M059J (cell line): ENCODE data around the gene AMOTL1. TPM values are rescaled to one million over a fixed set of nuclear protein-coding genes. Genes with fewer than 3 reads are reported as not detected.
"Not testable (repeated sequence)": the region's sequence is repeated elsewhere in the genome, so short reads cannot be mapped to it uniquely, and the experiment has no call there.

Experiments
- DNase-seq: peaks from one replicate; pipeline ENCODE4 v3.0.0-alpha.2; 2012; ENCODE audit warnings: low read depth
- total RNA-seq: library from RNA; depleted of rRNA; stranded (reverse); fragments of >200 nt; shearing (Covaris generic); gene quantifications from 2 replicates; pipeline ENCODE4 v1.2.3, GENCODE V29; 2014

Gene AMOTL1
- total RNA-seq, 1 experiment from 2014 or later, result 18.9 TPM

DNA sequence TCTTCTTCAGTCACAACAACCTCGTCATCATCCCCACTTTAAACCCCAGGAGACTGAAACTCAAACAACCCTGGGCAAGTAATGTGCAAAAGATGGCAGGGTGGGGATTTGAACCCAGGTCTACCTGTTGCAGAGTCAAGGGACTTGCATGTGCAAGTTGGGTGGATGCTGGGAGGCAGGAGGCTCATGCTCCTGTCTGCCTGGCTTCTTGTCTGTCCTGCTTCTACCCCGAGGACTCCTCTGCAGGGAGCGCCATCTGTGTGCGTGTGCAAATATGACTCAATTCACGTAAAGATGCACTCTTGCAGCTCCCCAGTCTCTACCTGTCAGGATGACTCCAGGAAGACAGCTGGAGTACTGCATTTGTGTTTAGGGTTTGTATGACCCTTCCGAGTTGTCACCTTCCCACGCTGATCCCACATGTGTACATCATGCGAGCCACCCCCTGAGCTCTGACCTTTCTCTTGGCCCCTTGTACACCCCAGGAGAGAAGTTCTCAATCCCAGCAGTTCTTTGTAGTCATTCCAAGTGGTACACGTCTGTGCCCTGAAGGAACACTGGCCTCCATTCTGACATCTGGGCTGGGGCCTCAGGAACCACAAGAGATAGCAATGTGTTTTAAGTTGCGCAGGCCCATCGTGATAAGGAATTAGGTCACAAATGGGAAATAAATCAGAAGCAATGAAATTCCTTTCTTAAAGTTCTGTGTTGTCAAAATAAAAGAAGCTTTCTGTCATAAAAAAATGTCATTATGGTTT lies 109.5 kb downstream of the AMOTL1 start:
- DNase-seq, result no peak

DNA sequence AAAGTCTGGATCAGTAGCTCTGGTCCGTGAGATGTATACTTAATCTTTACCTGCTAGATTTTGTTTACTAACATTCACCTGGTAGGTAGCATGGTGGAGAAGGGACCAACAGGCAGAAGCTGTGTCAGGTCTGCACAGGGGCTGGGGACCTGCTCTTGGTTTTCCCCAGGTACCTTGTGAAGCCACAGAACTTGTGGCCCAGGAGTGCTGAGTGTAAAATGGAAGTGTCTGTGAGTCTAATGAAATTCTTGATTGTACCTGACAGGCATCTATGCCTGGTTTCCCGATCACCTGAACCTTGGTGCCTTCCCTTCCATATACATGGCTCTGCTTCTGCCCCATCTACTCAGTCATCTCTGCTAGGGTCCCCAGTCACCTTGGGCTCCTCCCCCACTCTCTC lies 110.8 kb downstream of the AMOTL1 start:
- DNase-seq, result no peak

DNA sequence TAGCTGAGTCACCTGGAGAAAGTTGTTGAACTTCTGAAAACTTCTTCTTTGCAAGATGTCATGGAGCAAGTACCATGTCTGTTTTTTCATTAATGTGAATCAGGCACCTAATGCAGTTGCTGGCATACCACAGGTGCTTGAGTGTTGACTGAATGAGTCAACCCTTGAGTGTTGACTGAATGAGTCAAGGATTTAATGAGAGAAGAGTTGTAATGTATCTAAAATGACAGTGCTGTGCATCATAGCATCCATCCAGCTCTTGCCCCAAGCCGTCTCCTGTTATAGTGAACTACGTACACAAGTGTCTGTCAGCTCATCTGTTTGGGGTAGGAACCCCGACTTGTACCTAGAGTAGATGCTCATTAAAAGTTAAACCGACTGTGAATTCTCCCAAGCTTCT lies 112.1 kb downstream of the AMOTL1 start:
- DNase-seq, result peak; percentile 66

DNA sequence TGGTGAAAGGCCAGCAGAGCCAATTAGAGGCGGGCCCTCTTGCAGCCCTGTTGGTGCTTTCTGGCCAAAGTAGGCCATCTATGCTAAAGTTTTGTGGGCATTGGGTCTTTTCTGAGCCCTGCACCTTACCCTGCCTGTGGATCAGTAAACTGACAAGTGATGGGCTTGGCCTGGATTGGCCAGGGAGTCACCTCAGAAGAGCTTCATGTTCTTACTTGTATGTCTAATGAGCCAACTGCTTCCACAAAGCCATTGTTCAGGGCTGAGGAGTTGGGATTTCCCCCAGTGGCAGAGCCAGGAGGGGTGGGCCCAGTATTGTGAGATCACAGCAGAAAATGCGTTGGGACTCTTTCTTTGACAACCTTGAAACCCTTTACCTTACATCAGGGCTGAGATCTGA lies 114.8 kb downstream of the AMOTL1 start:
- DNase-seq, result no peak

DNA sequence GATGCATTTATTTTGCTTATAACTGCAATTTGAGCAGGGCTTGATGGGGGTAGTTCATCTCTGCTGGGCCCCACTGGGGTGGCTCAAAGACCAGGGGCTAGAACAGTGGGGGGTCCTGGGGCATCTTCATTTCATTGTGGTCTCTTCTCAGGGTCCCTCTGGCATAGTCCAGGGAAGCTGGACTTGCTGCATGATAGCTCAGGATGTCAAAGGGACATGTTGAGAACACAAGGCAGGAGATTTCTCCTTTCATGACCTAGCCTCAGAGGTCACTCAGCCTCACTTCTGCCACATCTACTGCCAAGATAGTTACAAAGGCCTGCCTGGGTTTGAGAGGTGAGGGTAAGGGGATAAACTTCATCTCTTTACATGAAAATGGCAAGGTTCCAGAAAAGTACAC lies 115.7 kb downstream of the AMOTL1 start:
- no peak for DNase-seq

DNA sequence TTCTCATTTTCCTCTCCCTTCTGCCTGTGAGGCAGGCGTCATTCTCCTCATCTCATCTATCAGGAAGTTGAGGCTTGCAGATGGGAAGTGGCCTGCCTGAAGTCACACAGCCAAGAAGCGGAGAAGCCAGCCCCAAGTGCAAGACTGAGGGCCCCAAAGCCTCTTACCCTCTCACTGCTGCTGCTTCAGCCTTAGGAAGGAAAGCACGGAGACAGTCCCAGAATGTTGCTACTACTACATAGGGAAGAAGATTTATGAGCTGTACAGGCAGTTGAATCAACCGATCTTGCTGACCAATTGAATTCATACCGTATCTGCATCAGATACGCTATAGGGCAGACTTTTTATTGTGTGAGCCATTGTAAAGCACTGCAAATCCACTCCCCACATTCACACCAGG lies 116.2 kb downstream of the AMOTL1 start:
- no peak for DNase-seq

DNA sequence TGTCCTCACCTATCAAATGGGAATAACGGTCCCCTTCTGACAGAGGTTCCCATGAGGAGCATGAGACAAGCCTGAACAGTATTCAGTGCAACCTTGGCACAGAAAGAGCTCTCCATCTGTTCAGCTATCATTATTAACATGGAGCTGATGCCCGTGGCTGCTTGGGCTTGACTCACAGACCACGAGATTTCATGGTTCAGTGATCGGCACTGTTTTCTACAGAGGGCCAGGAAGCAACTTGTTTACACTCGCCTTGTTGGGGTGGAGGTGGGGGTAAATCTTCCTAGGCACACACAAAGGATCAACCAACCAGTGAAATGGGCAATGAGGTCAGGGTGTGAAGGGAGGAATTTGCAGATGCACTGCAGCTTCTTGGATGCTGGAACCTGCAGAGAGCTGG lies 117.0 kb downstream of the AMOTL1 start:
- DNase-seq, result peak; percentile 96

DNA sequence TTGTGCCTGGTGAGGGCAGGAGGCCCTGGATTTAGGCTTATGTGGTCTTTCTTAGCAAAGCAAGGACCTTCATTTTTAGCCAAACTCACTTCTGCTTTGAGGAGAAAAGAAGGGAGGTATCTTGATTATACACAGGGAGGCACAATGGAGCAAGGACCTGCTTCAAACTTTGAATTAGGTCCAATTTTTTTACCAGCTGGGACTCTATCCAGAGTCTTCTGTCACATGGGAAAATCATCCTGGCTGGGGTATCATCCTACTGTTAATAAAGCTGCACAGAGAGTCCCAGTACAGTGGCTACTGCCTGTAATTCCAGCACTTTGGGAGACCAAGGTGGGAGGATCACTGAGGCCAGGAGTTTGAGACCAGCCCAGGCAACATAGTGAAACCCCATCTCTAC lies 117.4 kb downstream of the AMOTL1 start:
- DNase-seq, result peak; percentile 68

DNA sequence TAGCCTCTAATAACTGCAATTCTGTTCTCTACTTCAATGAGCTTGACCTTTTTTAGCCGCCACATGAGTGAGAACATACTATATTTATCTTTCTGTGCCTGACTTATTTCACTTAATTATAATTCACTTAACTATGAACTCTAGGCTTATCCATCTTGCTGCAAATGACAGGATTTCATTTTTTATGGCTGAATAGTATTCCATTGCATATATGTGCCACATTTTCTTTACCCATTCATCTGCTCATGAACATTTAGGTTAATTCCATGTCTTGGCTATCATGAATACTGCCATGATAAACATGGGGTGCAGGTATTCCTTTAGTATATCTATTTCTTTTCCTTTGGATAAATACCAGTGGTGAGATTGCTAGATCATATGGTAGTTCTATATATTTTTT lies 120.0 kb downstream of the AMOTL1 start:
- DNase-seq, result no peak

DNA sequence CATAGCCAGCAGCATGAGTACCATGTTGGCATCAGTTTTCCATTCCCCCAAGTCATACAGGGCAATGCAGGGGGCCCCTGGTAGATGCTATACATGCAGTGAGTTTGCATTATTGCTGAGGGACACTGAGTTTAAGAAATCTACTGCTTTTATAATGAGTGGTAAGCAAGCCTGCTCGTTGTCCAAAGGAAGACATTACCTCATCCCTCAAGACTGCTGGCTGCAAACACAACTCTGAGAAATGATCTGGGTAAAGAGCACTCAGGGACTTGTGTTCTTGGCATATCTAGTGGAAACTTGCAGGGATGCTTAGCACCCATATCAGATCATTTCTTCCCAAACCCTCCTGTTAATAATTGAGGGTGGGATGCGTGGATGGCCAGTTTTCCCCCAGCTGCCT lies 127.3 kb downstream of the AMOTL1 start:
- DNase-seq, result peak; percentile 54

DNA sequence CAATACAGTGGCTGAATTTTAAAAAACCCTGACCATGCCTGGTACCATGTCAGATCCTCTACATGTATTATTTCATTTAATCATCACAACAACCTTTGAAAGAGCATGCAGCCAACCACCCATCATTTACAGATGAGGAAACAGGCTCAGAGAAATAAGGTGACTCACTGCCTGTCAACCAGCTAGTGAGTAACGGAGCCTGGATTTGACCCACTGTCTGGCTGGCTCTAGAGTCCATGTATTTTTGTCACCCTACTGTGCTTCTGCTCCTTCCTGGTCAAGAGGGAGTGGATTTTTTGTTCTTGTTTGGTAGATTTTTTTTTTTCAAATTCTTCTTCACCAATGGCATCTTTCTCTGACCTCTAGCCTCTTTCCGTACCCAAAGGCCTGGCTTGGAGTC lies 127.8 kb downstream of the AMOTL1 start:
- peak; percentile 81 for DNase-seq

DNA sequence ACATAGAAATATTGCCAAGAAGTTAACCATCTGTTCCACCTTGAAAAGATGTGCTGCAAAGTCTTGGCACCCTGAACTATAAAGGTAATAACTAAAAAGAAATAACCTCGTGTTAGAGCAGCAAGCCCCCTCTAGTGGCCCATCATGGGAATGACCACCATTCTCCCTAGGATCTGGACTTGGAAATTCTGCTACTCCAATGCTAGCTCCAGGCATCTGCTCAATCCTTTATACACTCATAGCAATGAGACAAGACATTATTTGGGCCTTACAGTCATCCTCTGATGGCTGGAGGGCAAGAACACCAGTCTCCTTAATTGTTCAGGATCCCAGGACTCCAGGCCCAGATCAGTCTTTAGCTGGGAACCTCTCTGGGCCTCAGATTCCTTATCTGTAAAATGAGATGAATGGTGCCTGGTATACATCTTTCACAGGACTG lies 129.2 kb downstream of the AMOTL1 start:
- DNase-seq, result peak; percentile 56

DNA sequence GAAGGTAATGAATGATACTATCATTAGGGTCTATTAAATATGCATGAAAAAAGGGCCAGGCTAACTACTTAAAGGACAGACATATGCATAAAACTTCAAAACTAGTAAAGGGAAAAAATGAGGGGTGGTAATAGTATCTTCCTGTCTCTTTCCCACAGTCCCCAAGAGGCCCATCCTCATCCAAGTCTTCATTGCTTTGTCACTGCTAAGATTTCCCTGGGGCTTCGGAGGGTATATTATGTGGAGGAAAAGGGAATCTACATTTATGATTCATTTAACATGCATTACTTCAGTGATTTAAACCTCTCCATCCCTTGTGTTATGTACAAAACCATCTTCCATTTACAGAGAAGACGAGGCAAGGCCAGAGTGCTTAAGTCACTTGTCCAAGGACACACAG lies 139.1 kb downstream of the AMOTL1 start:
- DNase-seq, result no peak

DNA sequence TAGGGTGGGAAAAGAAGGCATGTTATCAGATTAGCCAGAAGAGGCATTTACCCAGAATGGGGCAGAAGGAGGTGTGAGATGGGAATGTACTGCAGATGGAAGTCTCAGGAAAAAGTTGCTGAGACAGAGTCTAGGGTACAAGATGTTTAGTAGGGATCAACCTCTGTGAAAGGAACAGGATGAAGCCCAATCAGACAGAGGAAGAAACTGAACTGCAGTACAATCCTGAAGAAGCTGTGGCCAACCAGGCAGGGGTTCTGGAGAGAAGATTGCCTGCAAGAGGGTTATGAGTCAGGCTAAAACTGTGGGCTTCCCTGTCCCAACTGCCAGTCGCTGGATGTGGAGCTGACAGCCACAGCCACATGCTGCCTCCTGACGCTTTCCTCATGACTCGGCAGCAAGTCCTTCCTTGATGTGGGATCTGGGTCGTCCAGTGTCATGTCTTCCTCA lies 141.2 kb downstream of the AMOTL1 start:
- peak; percentile 78 for DNase-seq

DNA sequence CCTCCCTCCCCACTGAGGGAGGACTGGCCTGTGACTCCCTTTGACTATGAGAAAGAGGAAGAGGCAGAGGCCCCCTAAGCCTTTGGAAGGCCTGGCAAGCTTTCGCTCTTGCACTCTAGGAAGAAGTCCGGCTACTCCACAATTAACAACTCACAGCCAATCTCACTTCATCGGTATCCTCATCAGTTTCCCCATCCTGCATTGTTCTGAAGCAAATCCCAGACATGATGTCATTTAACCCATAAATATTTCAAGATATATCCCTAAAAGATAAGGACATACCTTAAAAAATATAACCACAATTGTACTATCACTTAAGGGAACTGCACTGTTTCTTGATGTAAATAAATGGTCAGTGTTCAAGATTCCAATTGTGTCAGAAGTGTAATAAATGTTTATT lies 142.1 kb downstream of the AMOTL1 start:
- DNase-seq, result no peak

DNA sequence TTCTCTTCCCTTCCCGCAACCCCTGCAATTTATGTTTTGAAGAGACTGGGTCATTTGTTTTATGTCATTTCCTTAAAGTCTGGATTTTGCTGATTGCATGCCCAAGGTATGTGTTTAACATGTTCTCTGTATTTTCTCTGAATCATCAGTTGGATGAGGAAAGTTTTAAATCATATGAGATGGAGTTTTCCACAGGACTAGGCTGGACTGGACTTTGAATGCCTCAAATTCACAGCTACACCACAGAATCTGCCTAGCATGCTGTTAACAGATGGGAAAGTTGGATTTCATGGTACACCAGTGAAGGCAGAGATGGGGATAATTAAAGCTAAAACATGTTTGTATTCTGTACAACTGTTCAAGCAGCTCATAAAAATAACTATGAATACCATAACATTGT lies 142.6 kb downstream of the AMOTL1 start:
- no peak for DNase-seq

DNA sequence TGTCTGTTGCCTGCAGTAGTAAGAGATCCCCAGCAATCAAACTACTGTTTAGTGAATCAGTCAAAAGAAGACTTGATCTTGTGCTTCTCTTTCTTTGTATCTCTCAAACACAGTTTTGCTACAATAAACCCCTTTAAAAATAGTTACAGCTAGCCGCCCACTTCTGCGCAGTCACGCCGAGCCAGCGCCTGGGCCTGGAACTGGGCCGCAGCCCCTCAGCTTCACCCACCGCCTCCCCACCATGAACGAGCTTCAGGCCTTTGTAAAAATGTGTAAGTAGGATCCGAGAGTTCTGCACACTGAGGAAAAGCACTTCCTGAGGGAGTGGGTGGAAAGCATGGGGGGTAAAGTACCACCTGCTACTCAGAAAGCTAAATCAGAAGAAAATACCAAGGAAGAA lies 144.7 kb downstream of the AMOTL1 start:
- DNase-seq, result no peak

DNA sequence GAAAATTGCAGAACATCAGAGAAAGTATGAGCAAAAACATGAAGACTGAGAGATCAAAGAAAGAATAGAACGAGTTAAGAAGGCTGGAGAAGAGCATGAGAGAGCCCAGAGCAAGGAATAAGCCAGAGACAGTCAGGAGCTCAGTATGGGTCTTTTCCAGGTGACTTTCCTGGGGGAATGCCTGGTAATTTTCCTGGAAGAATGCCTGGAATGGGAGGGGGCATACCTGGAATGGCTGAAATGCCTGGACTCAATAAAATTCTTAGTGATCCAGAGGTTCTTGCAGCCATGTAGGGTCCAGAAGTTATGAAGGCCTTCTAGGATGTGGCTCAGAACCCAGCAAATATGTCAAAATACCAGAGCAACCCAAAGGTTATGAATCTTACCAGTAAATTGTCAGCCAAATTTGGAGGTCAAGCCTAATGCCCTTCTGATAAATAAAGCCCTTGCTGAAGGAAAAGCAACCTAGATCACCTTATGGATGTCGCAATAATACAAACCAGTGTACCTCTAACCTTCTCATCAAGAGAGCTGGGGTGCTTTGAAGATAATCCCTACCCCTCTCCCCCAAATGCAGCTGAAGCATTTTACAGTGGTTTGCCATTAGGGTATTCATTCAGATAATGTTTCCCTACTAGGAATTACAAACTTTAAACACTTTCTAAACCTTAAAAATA lies 145.7 kb downstream of the AMOTL1 start:
- not testable (repeated sequence) for DNase-seq

DNA sequence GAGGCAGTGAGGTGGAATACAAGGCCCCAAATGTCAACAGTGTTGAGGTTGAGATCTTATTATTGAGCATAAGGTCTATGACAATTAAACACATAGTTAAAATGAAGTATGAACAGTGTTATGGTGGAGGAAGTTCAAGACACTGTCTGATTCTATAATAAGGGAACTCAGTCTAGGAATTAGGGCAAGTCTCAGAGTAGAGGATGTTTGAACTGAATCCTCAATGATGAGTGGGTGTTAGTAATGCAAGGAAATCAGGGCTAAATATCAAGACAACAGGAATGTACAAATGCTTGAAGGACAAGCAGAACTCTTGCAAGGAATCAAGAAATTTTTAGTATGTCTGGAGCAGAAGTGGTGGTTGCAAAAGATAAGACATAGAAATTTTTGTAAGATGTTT lies 152.2 kb downstream of the AMOTL1 start:
- no peak for DNase-seq

DNA sequence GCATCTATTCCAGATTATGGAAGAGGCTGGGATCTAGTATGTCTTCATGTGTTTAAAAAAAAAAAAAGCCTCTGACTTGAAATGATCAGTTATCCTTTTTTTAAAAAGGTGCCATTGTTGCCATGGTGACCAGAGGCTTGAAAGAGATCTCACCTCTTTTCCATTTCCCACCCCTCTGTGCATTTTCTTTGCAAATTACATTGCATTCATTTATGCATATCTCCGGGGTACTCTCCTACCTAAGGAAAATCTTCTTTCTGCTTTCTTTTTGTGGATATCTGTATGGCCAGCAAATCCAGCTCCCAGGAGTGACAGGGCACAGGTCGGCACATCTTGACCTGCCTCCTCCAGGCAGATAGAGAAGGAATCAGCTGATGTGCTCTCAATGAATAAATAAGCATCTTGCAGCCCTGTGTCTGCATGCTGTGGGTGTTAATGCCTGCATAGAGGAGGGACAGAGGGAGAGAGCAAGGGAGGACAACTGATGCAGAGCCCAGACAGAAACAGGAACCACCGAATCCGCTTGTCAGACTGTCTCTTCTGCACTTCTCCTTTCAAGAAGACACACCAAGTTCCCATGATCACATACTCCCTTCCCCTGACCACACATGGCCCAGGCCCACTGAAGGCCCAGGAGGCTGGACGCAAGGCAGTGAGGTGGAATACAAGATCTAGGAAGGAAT lies 154.3 kb downstream of the AMOTL1 start:
- no peak for DNase-seq

DNA sequence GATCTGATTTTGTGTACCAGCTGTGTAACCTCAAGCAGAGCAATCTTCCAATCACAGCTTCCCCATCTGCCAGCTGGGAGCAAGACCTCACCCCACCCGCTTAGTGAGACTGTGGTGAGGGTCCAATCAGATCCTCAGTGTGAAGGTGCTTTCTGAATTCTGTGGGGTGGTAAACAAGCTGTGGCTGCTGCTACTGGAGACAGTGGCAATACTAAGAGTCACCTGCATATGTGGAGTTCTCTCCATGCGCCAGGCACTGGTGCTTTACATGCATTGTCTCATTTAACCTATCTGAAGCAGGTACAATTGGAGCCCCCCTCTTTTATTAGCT lies 154.8 kb downstream of the AMOTL1 start:
- no peak for DNase-seq

DNA sequence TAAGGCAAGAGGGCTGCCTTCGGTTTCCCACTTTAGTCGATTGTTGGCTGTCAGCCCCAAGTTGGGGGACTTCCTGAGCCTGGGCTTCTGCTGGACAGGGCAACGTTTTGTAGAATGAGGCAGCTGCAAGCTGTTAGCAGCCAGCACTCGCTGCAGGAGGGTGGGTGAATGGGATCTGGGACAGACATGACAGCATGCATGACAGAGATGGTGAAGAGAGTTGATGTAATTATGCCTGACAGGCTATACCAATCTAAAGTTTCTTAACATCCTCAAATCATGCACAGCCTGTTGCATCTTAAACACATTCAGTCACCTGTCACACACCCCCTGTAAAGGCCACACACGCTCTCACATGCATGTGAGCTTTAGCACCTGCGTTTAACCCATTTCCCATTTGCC lies 156.0 kb downstream of the AMOTL1 start:
- DNase-seq, result no peak

DNA sequence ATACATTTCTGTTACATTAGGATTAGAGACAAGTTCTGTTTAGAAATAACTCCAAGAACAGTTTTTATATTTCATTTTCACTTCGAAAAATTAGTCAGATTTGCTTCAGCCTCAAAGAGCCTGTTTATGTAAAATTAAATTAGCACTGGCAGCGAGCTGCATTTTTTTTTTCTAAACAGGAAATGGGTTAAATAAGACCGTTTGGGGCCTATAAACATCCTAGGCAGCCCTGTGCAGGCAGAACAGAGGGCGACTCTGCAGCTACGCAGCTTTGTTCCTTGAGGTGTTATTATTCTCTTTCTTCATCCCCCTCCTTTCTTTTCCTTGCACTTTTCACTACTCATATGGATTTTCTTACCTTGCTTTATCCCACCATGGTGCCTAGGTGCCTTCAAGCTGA lies 156.5 kb downstream of the AMOTL1 start:
- DNase-seq, result no peak
